Ovary (tissue), 3 donors: ENCODE data around the gene WHAMM.

ENCODE experiments used
- EP300 ChIP-seq: sonication (generic); formaldehyde crosslinking; IDR thresholded peaks from one replicate; pipeline ENCODE4 v1.6.1; 2017; ENCODE audit warnings: antibody characterized with exemption
- POLR2A ChIP-seq: fragments of 450-650 bp; IDR thresholded peaks from one replicate; pipeline ENCODE4 v1.6.1; 2017; ENCODE audit warnings: antibody characterized with exemption, mild to moderate bottlenecking, moderate library complexity
- TF ChIP-seq, protein P1 (sequence below), 3 donors: fragments of 450-650 bp in 2 of 3; fragments of 200-600 bp in 1 of 3; IDR thresholded peaks; one replicate each; pipeline versions ENCODE4 v1.5.1 to v1.8.0; 2016 to 2022; ENCODE audit warnings: antibody characterized with exemption in 3 of 3, mild to moderate bottlenecking in 1 of 3
- donor health status: DM: no; HTN: no; CAD: no.

DNA sequence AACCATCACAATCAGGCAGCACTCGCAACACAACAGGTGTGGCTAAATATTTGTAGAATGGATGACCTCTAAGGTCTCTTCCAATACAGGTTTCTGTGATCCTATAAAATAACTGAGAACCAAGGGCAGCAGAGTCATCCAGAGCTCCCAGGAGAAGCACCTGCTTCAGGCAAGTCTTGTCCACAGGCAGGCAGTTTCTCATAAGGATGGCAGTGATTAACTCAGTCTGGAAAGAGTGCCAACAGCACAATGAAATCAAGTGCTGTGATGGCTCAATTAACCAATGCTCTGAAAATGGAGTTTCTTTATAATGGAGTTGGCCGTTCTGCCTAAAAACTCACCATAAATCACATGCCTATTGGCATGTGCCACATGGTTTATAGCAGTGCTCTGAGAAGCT, 72.3 kb downstream of the WHAMM start:
- TF ChIP-seq POLR2A (no peak), EP300 (no peak)
- TF ChIP-seq, protein P1, sequence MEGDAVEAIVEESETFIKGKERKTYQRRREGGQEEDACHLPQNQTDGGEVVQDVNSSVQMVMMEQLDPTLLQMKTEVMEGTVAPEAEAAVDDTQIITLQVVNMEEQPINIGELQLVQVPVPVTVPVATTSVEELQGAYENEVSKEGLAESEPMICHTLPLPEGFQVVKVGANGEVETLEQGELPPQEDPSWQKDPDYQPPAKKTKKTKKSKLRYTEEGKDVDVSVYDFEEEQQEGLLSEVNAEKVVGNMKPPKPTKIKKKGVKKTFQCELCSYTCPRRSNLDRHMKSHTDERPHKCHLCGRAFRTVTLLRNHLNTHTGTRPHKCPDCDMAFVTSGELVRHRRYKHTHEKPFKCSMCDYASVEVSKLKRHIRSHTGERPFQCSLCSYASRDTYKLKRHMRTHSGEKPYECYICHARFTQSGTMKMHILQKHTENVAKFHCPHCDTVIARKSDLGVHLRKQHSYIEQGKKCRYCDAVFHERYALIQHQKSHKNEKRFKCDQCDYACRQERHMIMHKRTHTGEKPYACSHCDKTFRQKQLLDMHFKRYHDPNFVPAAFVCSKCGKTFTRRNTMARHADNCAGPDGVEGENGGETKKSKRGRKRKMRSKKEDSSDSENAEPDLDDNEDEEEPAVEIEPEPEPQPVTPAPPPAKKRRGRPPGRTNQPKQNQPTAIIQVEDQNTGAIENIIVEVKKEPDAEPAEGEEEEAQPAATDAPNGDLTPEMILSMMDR (IDR thresholded peaks at IDR 0.05): no peak
